Activated T-helper 1 cell treated with anti-CD3 and anti-CD28 coated beads, Interleukin-12 subunit alpha, Interleukin-12 subunit beta, Interleukin-2, Interleukin-4 antibody, amounts not matched to agents 30 ng/mL and 10 ng/mL and 1 ng/mL, durations not matched to agents 14 hours and 24 hours and 36 hours (primary cell): ENCODE results near the gene KRTAP17-1. TPM values are rescaled to one million over a fixed set of nuclear protein-coding genes. Genes with fewer than 3 reads are reported as not detected.
"Not testable (repeated sequence)": the region's sequence is repeated elsewhere in the genome, so short reads cannot be mapped to it uniquely, and the experiment has no call there.

Source experiments
- DNase-seq: peaks from one replicate; pipeline ENCODE4 v3.0.0; 2021; ENCODE audit warnings: low spot score
- H3K27ac Mint-ChIP-seq: one replicate; pipeline ENCODE4 v1.8.0; 2021; ENCODE audit warnings: mild to moderate bottlenecking, mixed read lengths
- H3K27me3 Mint-ChIP-seq: one replicate; pipeline ENCODE4 v1.8.0; 2022; ENCODE audit warnings: mild to moderate bottlenecking, moderate library complexity, mixed read lengths; ENCODE audit not compliant: insufficient read depth
- H3K36me3 Mint-ChIP-seq: one replicate; pipeline ENCODE4 v1.8.0; 2021; ENCODE audit warnings: low read depth, mixed read lengths
- H3K4me1 Mint-ChIP-seq: one replicate; pipeline ENCODE4 v1.8.0; 2021; ENCODE audit warnings: low read depth, mixed read lengths
- H3K4me3 Mint-ChIP-seq: one replicate; pipeline ENCODE4 v1.8.0; 2021; ENCODE audit warnings: mild to moderate bottlenecking, moderate library complexity, mixed read lengths
- H3K9me3 Mint-ChIP-seq: one replicate; pipeline ENCODE4 v1.8.0; 2021; ENCODE audit warnings: mixed read lengths
- intact Hi-C: fragments of 100-400 bp; cut with micrococcal nuclease; formaldehyde crosslinking; loops from one replicate; pipeline ENCODE4 v1.15.1; 2024
- total RNA-seq: library from RNA; stranded (reverse); gene quantifications from 2 replicates; pipeline ENCODE4 v1.2.3, GENCODE V29; 2022

Gene KRTAP17-1, protein sequence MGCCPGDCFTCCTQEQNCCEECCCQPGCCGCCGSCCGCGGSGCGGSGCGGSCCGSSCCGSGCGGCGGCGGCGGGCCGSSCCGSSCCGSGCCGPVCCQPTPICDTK
- total RNA-seq = not detected in 2 replicates

GRCh38 chr17:41315204-41315794, at the start of gene KRTAP17-1:
Gene KRTAP17-1, minus strand, starts transcription at chr17:41315710. Its CDS starts 60 bp downstream, at chr17:41315650.
- Mint-ChIP-seq H3K4me1 (peaks cover 8% of the 10 kb centered on the region), H3K4me3 (no peak within 1 kb of the TSS), H3K36me3 (no peaks in the 10 kb centered on the region), H3K9me3 (peaks cover 13% of the 10 kb centered on the region), H3K27me3 (peaks cover 6% of the 10 kb centered on the region), H3K27ac (no peak within 1 kb of the TSS)
- intact Hi-C loops = no loop called here
- no peak for DNase-seq

DNA sequence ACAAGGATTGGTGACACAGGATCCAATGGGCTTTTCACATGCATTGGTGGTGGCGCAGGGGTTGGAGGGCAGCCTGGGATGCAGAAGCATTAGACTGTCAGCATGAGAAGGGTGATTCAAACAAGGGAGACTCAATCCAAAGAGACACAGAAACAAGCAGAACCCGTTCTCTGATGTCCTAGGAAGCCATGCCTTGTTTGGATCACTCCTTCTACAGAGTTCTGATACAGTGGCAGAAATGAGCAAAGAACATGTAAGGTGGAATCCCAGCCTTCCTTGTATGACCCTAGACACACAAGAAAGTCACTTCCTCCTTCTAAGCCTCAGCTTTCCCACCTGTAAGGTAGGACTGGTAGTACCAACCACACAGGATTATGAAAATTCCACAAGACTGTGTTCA, 48.4 kb upstream of the KRTAP17-1 start:
- H3K36me3 Mint-ChIP-seq = no peaks in the 10 kb centered on the region
- H3K4me1 Mint-ChIP-seq = no peaks in the 10 kb centered on the region
- H3K9me3 Mint-ChIP-seq = no peaks in the 10 kb centered on the region
- no peak overlapping the region for H3K4me3 Mint-ChIP-seq
- intact Hi-C loops = no loop called here
- H3K27me3 Mint-ChIP-seq = peaks cover 5% of the 10 kb centered on the region
- DNase-seq = no peak
- no peak overlapping the region for H3K27ac Mint-ChIP-seq

DNA sequence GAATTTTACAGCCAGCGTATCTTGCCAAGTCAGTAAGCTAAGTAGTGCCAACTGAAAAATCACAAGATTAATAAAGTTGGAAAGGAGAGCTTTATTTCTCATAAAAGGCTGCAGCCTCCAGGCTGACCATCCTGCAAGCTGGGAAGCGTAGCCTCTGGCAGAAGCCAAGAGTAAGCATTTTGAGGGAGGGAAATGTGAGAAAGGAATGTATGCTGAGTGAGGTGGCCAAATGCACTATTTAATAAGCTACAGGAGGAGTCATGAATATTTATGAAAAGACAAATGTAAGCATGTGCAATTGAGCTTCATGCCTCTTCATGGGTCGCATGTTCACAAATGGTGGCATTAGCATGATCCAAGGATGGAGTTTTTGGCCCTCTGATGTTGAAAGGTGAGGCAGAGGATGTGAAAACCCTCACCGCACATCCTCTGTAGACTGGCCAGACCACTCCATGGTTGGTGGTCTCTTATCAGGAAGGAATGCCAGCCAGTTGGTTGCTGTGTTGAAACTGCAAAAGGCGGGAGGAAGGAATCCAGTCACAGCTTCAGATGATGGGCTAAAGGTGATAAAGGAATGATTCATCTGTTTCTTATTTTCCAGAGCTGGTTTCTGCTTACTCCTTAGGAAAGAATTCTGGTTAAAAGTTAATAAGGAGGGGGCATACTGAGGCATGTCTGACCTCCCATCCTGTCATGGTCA, 44.9 kb upstream of the KRTAP17-1 start:
- Mint-ChIP-seq H3K27me3 (peaks cover 12% of the 10 kb centered on the region), H3K9me3 (no peaks in the 10 kb centered on the region)

DNA sequence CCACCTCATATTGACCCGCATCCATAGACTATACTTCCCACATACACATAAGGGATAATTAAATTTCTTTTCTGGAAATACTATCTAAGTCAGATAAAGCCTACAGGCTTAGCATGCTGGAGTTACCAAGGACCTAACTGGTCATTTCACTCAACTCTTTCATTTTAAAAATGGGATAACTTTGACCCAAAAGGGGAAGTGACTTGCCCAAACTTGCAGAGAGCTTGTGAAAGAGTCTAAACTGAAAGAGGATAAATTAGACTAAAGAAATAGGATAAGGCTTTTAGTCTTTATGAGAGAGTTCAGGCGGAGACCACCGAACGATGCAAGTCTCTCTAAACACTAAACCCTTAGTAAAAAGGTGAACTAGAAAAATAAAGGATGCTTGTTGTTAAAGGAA, 39.0 kb upstream of the KRTAP17-1 start:
- H3K27me3 Mint-ChIP-seq = peaks cover 27% of the 10 kb centered on the region
- H3K27ac Mint-ChIP-seq = no peak overlapping the region
- intact Hi-C loops = no loop called here
- no peaks in the 10 kb centered on the region for H3K9me3 Mint-ChIP-seq
- no peaks in the 10 kb centered on the region for H3K4me1 Mint-ChIP-seq
- H3K36me3 Mint-ChIP-seq = no peaks in the 10 kb centered on the region
- no peak for DNase-seq
- H3K4me3 Mint-ChIP-seq = no peak overlapping the region

More for the DNA sequence above, 44.9 kb upstream of the KRTAP17-1 start:
- DNase-seq = no peak
- no peak overlapping the region for H3K27ac Mint-ChIP-seq
- no peak overlapping the region for H3K4me3 Mint-ChIP-seq
- no peaks in the 10 kb centered on the region for H3K36me3 Mint-ChIP-seq
- intact Hi-C loops = no loop called here
- no peaks in the 10 kb centered on the region for H3K4me1 Mint-ChIP-seq

DNA sequence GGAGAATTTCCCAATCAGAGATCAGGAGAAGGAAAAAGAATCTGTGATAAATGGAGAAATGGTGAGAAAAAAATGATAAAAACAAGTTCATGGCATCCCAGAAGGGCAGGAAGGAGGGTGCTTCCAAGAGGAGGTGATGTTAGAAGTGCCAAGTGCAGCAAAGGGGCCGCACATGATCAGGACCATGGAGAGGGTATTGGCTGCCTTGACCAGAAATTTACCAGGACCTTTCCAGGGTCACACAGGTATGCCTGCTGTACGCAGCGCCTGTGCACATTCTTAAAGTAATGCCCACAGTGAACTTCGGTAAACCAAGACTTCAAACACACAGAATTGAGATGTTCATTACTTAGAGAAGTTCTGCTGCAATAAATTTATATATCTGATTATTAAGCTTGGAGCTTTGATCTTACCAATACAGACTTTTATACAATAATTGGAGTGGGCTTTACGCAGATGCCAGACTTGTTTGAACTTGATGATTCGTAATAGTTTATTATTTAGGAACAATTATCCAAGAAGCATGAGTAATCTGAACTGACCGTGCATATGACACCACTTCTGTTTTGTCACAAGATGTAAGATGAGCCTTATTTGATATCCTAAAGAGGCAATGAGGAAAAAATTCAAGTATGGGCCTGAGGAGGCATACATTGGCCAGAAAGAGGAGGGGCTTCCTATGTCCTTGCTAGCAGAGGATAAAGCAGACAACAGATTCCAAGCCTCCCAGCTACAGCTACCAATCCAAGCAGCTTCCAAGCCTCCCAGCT, 37.3 kb upstream of the KRTAP17-1 start:
- DNase-seq = no peak
- no peak overlapping the region for H3K27ac Mint-ChIP-seq
- intact Hi-C loops = no loop called here
- no peaks in the 10 kb centered on the region for H3K9me3 Mint-ChIP-seq
- no peak overlapping the region for H3K4me3 Mint-ChIP-seq
- no peaks in the 10 kb centered on the region for H3K36me3 Mint-ChIP-seq
- peaks cover 24% of the 10 kb centered on the region for H3K27me3 Mint-ChIP-seq
- no peaks in the 10 kb centered on the region for H3K4me1 Mint-ChIP-seq

- intact Hi-C loops = no loop called here
- no peaks in the 10 kb centered on the region for H3K9me3 Mint-ChIP-seq
Measured at GRCh38 chr17:41351177-41351576, 35.7 kb upstream of the KRTAP17-1 start.

GRCh38 chr17:41350381-41350878, 34.9 kb upstream of the KRTAP17-1 start, which contains the start of gene KRT33A:
Gene KRT33A, minus strand, starts transcription at chr17:41350828. Its CDS starts 61 bp downstream, at chr17:41350767.
- H3K27me3 Mint-ChIP-seq = peaks cover 24% of the 10 kb centered on the region
- H3K27ac Mint-ChIP-seq, DNase-seq, H3K4me3 Mint-ChIP-seq, intact Hi-C loops, H3K4me1 Mint-ChIP-seq, H3K9me3 Mint-ChIP-seq, H3K36me3 Mint-ChIP-seq: not testable (repeated sequence)

More at GRCh38 chr17:41351177-41351576, 35.7 kb upstream of the KRTAP17-1 start:
- DNase-seq = no peak
- no peaks in the 10 kb centered on the region for H3K36me3 Mint-ChIP-seq
- H3K4me3 Mint-ChIP-seq = no peak overlapping the region
- peaks cover 24% of the 10 kb centered on the region for H3K27me3 Mint-ChIP-seq
- H3K4me1 Mint-ChIP-seq = no peaks in the 10 kb centered on the region
- no peak overlapping the region for H3K27ac Mint-ChIP-seq

GRCh38 chr17:41347869-41348760, 32.6 kb upstream of the KRTAP17-1 start:
- H3K4me3 Mint-ChIP-seq = no peak overlapping the region
- intact Hi-C loops = no loop called here
- peaks cover 30% of the 10 kb centered on the region for H3K27me3 Mint-ChIP-seq
- H3K9me3 Mint-ChIP-seq = peaks cover 3% of the 10 kb centered on the region
- DNase-seq = no peak
- H3K27ac Mint-ChIP-seq = no peak overlapping the region
- peaks cover 3% of the 10 kb centered on the region for H3K36me3 Mint-ChIP-seq
- H3K4me1 Mint-ChIP-seq = peaks cover 3% of the 10 kb centered on the region

DNA sequence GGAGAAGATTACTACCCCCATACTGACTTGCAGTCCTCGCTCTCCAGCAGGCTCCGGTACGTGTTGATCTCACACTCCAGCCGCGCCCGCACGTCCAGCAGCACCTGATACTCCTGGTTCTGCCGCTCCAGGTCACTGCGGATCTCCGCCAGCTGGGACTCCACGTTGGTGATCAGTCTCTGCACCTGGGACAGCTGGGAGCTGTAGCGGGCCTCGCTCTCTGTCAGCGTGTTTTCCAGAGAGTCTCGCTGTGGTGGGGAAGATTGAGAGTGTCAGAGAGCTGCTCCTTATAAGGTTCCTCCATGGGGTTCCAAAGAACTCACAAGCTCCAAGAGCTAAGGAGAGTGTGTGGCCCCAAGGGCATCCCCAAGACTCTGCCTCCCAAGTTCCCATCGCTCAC, 30.9 kb upstream of the KRTAP17-1 start:
- H3K4me3 Mint-ChIP-seq, DNase-seq, intact Hi-C loops, H3K36me3 Mint-ChIP-seq, H3K27ac Mint-ChIP-seq: not testable (repeated sequence)
- H3K9me3 Mint-ChIP-seq = peaks cover 16% of the 10 kb centered on the region
- H3K4me1 Mint-ChIP-seq = peaks cover 18% of the 10 kb centered on the region
- peaks cover 28% of the 10 kb centered on the region for H3K27me3 Mint-ChIP-seq

GRCh38 chr17:41345992-41346391, 30.5 kb upstream of the KRTAP17-1 start:
- intact Hi-C loops = no loop called here
- Mint-ChIP-seq H3K27ac (no peak overlapping the region), H3K4me3 (no peak overlapping the region), H3K36me3 (peaks cover 6% of the 10 kb centered on the region), H3K9me3 (peaks cover 16% of the 10 kb centered on the region), H3K27me3 (peaks cover 24% of the 10 kb centered on the region), H3K4me1 (peaks cover 22% of the 10 kb centered on the region)
- no peak for DNase-seq

DNA sequence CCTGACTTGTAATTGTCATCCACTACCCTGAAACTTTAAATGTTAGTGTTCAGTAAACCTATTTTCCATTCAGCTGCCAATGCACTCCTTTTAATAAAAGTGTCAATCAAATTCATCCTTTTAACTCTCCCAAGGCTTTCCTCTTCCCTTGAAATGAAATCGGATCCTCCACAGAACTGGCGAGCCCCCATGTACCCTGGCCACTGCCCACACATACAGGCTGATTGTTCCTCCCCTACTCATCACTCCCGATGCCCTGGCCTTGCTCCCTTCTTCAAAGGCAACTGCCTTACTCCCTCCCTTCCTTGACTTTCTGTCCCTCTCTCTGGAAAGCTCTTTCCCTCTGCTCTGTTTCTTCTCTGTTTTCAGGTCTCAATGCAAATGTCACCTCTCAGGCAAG, 27.5 kb upstream of the KRTAP17-1 start:
- H3K36me3 Mint-ChIP-seq = peaks cover 6% of the 10 kb centered on the region

More for the DNA sequence above, 27.5 kb upstream of the KRTAP17-1 start:
- H3K9me3 Mint-ChIP-seq = peaks cover 16% of the 10 kb centered on the region
- H3K27me3 Mint-ChIP-seq = peaks cover 25% of the 10 kb centered on the region
- H3K27ac Mint-ChIP-seq = no peak overlapping the region
- no peak for DNase-seq
- no peak overlapping the region for H3K4me3 Mint-ChIP-seq
- H3K4me1 Mint-ChIP-seq = peaks cover 52% of the 10 kb centered on the region
- intact Hi-C loops = loop anchor here (5.0 kb wide), 1 partner anchor 324 kb away; no protein-coding TSS in a partner anchor
